ENCODE data around the gene CTNND2.
A peak's percentile ranks its signal among the peaks of the same experiment; 100 is the strongest.

CTNND2 gene

GRCh38 chr5:11760934-11761603, 143.2 kb downstream of the CTNND2 start:
- DNase-seq = no peak

- no peak for DNase-seq
These were observed 145.9 kb downstream of the CTNND2 start for GRCh38 chr5:11758321-11758720.

DNA sequence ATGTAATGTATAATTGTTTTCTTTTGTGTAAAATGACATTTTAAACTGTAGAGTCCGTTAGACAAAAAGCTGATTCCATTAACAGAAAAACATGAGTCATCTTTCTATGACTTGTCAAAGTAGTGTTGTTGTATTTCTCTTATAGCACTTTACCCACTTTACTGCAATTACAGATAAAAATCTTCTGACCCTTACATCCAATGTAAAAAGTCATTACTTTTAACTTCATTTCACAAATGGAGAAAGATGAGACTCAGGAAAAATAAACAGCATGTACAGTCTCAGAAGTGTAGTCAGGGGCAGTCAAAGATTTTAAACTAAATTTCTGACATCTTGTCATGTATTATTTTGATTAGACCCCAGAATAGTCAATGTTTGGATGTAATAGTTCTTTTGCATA, 146.6 kb downstream of the CTNND2 start:
- no peak for DNase-seq

- no peak for DNase-seq
These were observed 167.2 kb downstream of the CTNND2 start for GRCh38 chr5:11737010-11737409.

DNA sequence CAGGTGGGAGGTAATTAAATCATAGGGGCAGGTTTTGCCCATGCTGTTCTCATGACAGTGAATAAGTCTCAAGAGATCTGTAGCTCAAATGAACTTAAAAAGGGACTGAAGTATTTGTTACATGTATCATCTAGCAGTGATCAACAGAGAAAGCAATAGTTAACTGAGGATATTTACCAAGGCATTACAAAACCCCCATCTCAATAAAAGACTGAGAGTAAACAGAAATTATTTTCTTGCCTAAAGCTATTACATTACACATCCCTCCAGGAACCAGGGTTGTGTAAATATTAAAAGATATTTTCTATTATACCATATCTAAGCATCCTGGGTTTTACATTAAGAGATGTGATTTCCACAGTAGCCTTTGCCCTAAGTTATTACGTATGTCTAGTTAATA, 169.9 kb downstream of the CTNND2 start:
- no peak for DNase-seq

DNA sequence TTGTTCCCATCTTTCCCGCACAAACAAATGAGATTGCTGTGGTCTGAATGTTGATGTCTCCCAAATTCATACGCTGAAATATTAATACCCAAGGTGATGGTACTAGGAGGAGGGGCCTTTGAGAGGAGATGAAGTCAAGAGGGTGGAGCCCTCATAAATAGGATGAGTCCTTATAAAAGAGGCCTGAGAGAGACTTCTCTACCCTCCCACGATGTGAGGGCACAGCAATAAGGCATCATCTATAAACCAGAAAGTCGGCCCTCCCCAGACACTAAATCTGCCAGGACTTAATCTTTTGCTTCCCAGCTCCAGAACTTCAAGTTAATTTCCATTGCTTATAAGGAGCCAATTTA, 170.4 kb downstream of the CTNND2 start:
- no peak for DNase-seq

GRCh38 chr5:11733185-11733839, 170.9 kb downstream of the CTNND2 start:
- no peak for DNase-seq

- no peak for DNase-seq
These were observed 179.3 kb downstream of the CTNND2 start for GRCh38 chr5:11724940-11725339.

DNA sequence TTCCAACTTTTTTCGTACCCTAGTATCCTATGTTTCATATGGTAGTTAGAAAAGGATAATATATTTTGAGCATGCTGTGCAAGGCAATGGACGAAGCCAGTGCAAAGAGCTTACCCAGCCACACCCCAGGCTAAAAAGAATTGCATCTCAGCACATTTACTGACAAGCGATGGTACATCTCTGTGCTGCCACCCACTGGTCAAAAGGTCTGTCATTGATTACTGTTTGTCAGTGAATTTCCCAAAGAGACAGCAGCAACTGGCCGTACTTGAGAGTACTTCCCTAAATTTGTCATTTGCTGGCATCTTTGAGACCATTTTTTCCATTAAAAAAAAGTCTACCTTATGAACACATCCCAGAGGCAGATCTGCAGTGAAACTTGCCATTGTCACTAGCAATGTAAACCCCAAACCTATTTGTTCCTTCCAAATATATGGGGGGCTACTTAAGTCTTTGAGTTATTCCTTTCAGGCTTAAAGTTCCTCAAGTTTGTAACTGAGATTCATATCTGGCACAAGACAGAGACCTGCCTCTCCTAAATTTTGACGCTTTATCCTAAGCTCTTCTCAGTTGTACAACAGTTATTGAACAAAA, 184.3 kb downstream of the CTNND2 start:
- DNase-seq = peak; percentile 56

DNA sequence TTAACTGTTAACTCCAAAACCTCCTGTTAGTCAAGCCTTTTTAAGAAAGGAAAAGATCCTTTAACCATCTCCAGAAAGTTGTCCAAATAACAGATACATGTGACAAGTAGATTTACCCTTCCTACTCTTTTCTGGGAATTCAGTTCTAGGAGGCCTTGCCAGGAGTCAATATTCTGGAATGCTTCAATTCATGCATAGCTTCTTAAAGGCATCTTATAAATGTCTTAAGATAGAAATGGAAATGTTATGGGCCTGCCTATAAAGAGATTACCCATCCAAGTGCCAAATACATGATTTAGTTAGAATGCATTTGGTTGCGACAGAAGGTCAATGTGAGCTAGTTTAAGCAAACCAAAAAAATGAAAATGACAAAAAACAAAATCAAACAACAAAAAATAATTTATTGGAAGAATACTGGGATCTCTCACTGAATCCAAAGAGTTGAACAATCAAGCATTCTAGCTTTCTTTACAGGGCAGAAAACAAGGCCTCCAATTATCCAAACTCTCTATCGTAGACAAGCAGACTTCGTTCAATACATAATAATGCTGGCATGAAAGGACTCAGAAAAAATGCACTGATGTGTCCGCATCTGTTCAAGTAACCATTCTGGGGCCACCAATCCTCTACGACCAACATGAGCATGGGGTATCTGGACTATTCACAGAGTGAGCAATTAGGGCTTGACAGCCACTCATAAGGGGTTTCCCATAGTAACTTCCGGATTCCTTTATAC, 188.6 kb downstream of the CTNND2 start:
- DNase-seq = no peak

DNA sequence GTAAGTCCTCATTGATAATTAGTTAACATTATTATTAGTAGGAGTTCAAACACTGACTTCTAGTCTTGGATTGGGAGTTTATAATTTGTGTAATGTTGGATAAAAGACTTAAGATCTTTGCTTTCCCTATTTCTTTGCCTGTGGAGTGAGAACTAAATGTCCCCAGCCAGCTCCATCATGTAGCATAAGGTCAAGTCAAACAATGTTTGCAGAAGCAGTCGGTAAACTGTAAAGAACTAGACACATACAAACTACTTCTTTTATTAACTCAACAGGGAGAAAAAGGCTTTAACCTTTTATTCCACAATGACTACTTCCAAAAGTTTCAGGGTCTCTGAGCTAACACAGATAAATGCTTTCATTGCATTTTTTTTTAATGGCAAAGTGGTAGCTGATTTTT, 192.3 kb downstream of the CTNND2 start:
- DNase-seq = no peak

- no peak for DNase-seq
These were observed 195.2 kb downstream of the CTNND2 start for GRCh38 chr5:11709021-11709420.

- DNase-seq = no peak
These were observed 199.3 kb downstream of the CTNND2 start for GRCh38 chr5:11704916-11705315.

DNA sequence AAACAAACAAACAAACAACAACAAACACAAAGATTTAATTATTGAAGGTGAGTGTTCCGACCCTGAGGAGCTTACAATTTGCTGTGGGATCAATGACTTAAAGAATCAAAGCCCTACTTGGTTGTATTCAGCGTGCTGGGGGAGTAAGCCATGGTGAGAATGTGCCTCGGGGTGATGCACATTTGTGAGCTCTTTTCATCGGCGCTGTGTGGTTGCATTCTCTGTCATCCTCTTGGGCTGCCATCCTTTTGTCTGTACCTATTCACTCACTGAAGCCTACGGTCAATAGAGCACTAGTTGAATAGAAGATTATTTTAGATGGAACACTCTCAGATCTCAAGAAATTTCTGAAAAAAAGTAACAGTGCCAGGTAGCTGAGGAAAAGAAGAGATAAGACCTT, 203.9 kb downstream of the CTNND2 start:
- DNase-seq = no peak

GRCh38 chr5:11692636-11693035, 211.6 kb downstream of the CTNND2 start:
- DNase-seq = no peak

DNA sequence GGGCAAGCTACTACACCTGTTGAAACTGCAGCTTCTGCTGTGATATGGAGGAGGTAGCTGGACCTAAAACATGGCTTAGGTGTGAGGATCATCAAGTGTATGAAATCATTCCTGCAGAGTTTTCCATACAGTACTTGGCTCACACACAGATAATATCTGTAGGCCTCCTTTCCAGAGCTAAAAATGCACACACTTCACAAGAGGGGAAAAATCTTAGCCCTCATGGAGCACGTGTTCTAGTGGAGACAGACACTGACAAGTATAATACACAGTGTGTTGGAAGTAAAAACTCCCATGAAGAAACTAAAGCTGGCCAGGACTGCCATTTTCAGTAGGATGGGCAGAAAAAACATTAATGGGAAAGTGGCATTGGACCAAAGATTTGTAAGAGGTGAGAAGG, 216.7 kb downstream of the CTNND2 start:
- DNase-seq = no peak

DNA sequence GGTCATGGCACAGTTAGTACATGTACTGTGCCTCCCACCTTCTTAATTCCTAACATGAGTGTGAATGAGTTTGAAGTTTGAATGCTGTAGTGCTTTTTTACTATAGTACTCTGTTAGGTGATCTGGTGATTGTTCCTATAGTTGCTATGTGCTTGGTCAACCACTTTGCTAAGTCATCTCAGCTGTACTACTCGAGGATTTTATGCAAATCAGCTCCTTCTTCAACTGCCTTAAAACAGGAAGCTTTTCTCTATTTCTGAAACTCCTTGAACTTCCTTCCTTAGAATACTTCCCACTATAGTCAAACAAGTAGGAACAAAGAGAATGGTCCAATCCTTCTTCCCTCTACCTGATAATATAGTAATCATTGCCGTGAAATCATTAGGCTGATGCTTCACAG, 219.6 kb downstream of the CTNND2 start:
- DNase-seq = no peak

DNA sequence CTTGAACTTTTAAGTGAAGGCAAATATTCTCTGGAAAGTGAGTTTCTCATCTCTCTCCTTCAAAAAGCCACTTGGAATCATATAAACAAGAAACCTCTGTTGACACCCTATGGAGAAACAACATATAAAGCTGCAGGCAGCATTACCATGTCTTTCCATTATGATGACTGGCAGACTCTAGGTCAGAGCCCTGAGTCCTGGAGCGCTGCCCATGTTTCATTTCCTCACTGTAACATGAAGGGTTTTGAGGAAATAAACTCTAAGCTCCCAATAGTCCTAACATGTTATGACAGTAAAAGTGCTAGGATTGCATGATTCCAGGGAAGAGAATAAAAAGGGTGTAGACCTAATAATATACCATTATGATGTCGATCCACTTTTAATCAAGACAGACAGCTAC, 220.6 kb downstream of the CTNND2 start:
- DNase-seq = no peak

DNA sequence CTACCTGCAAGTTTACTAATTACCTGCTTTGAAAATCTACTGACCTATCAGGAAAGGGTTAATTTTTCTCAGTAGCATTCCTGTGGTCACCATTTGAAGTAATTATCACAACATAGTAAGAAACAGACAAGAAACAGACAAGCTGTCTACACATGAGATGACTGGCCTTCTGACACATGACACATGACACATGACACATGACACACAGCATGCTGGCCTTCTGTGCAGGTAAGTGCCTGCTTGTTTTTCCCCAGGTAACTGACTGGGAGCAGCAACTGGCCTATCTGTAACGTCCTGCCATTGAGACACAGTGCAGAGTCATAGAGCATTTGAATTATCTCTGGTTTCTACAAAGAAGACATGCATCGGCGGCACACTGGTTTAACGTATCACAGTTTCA, 222.4 kb downstream of the CTNND2 start:
- DNase-seq = no peak

DNA sequence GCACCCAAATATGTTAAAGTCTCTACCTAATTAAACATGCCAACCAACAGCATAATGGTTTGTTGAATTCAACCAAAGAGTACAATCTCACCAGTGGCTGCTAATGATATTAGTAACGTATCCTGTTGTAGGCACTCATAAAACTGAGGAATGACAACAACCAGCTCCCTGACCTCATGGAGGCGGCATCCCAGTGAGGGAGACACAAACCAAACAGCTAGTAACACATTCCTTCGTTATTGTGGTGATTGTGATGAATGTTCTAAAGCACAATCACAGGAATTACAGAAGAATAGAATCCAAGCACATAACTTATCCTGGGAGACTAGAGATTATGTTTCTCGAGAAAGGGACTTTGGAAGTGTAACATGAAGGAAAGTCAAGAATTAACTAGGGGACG, 224.6 kb downstream of the CTNND2 start:
- no peak for DNase-seq

GRCh38 chr5:11675184-11675583, 229.1 kb downstream of the CTNND2 start:
- DNase-seq = no peak

GRCh38 chr5:11672385-11673085, 231.7 kb downstream of the CTNND2 start:
- no peak for DNase-seq

DNA sequence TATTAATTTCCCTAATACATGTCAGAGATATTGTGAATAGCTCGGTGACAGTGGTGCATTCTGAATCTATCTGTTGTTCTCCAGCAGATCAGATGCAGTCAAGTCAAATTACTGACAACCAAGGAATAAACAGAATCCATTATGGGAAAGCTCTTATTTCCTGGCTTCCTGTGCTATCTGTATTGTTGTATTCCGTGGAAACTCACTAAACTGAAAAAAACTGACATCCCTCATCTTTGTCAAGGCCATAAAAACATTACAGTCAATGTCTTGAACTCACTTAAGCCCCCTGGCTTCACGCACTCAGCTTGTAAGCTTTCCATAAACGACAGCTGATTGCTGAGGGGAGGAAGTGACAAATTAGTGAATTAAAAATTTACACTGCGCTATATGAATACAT, 245.9 kb downstream of the CTNND2 start:
- DNase-seq = no peak

Data from fibroblast of skin of back (primary cell).